ENCODE results near the gene NFYC.

Gene NFYC

GRCh38 chr1:40740039-40740996 lies 48.8 kb downstream of the NFYC start:
- no peak for FAIRE-seq

GRCh38 chr1:40740997-40741736 lies 49.7 kb downstream of the NFYC start:
- no peak for FAIRE-seq

DNA sequence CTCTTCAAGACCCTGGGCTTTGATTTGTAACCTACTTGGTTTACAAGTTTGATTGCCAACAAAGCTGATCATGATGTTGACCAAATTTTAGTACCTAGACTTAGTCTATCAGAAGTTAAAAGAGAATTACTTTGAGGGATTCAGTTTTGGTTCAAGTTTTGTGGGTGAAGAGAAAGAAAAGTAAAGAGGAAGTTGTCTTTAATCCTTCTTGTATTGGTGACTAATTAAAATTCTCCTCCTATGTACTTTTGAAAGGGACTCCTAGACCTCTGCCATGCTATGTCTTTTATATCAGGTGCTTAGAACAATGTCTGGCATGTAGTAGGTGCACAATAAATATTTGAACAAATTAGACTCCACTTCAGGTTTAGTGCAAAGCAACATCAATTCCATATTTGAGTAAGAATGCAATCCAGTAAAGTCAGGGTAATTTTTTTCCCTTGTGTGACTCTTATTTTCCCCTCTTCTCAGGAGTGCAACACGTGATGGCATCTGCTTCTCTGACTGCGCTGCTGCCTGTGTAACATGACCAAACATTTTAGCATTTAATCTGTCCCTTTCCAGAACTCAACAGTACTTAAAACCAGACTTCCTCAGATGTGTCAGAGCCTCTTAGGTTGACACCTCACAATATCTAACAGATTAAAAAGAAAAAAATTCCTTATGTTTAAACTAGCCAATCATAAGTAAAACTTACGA lies 51.0 kb downstream of the NFYC start:
- FAIRE-seq: no peak

DNA sequence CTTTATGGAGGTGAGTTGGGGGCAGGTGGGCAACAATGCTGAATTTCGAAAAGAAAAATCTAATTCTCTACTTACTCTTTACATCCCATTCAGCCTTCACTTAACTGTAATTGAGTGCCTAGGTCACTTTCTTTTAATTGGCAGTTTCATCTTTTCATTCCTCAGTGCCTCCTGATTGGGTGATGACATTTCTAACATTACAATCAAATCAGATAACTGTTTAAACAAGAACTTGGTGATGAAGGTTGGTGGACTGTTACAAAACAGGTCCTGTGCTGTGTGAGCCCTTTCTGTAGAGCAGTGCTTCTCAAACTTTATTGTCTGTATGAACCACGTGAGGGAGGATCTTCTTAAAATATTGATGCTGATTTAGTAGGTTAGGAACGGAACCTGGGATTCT lies 51.9 kb downstream of the NFYC start:
- FAIRE-seq: no peak

- no peak for FAIRE-seq
Observed at GRCh38 chr1:40743860-40744259, 52.4 kb downstream of the NFYC start.

DNA sequence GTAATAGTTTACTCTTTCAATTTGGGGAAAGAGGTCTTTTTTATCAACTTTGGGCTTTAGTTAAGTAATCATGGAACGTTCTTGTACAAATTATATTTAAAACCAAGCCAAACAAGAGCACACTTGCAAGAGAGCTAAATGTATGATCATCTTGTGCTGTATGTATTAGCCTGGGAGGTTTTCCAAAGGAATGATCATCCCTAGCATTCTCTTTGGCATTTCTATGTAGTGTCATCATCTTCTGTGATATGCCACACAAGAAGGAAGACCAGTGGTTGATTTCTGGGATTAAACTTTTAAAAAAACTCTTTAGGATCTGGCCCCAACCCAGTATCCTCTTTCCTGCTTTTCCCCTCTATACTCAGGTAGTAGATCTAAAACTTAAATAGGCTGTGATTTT lies 53.7 kb downstream of the NFYC start:
- no peak for FAIRE-seq

DNA sequence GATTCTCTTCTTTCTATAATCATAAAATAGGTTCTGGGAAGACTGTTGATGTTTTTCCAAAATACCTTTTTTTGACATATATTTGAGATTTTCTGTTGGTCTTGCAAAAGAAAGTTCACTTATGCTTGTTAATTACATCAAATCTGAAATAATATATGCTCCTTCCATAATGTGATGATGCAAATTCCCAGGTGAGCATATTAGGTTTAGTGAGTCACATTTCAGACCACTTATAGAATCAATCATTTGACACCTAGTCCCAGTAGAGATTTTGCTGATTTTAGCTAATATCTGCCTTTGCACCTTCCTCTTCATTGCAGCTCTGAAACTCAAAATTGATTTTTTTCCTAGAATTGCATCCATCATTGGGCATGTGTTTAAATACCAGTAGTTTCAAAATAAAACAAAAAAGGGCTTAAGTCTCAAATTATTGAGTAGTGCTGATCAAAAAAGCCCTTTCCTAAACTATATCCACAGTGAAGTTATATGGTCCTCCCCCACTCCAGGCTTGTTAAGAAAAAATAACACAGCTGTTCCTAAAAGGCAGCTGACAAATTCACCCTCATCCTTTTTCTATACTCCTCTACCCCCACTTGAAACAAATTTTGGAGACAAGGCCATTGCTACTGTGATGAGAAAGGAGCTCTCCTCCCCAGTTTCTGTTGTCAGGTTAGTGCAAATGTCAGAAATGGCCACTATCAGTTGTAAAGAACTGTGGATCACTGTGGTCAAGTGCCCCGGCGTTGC lies 55.0 kb downstream of the NFYC start:
- FAIRE-seq: no peak

DNA sequence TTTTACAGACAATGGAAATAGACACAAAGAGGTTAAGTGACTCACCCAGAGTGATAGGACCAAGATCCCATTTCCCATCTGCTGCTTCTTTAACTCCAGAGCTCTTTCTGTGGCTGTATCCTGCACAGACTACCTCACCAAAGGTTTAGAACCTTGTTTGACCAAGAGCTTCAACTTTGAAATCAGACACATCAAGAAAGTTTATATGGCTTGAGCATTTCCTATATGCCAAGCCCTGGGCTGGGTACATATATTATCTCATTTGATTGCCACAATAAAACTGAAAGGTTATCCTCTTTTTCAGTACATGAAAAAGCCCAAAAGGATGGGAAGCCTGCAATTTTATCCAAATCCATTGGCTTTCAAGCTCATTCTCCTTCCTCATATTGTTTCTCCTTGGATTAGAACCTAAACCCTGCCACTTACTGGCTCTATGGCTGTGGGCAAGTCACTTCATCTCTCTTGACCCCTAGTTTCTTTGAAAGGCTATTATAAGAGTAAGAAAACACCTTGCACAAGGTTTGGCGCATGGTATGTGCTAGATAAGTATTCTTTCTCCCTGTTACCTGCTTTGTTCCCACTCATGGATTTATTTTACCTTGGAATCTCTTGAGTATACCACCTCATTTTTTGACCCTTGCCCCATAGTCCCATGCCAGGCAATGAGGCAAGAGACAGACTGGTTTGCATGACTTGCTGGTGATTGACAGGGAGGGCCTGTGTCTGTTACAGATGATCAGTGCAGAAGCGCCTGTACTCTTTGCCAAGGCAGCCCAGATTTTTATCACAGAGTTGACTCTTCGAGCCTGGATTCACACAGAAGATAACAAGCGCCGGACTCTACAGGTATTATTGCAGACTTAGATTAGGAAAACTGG lies 57.6 kb downstream of the NFYC start:
- FAIRE-seq: no peak

GRCh38 chr1:40749817-40750216 lies 58.3 kb downstream of the NFYC start:
- no peak for FAIRE-seq

GRCh38 chr1:40750451-40750908 lies 59.0 kb downstream of the NFYC start:
- FAIRE-seq: no peak

DNA sequence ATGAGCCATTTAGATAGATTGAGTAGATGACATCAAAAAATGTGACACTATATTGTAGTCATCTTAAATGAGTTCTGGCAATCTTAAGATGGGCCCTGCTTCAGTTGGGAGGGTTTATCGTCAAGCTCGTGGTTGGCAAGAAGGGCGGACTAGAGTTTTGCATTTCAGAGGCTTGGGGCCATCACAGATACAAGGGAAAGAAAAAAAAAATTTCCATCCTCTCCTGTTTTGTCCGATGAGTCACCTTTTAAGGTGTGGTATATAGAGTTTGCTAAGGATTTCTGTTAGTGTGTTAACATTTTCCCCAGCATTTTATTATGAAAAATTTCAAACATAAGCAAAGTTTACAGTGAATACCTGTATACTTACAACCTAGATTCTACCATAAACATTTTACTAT lies 60.3 kb downstream of the NFYC start:
- FAIRE-seq: no peak

- FAIRE-seq: no peak
Observed at GRCh38 chr1:40753142-40753882, 61.8 kb downstream of the NFYC start.

DNA sequence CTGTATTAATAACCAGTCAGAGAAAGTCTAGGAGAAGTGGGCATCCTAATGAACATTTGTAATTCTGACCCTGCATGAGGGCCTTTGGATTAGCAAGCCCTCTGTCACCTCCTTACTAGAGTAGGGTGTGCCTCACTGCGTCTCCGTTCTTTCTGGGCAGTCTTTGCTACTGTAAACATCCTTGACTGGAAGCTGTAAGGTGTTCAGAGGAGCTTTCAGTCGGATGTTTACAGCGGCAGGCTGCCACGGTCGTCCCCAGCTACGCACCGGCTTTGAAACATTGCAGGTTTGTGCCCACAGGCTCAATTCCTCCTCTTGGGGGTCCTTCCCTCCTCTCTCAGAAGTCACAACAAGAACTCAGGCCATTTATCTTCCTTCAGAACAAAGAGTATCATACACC lies 62.7 kb downstream of the NFYC start:
- FAIRE-seq: no peak

DNA sequence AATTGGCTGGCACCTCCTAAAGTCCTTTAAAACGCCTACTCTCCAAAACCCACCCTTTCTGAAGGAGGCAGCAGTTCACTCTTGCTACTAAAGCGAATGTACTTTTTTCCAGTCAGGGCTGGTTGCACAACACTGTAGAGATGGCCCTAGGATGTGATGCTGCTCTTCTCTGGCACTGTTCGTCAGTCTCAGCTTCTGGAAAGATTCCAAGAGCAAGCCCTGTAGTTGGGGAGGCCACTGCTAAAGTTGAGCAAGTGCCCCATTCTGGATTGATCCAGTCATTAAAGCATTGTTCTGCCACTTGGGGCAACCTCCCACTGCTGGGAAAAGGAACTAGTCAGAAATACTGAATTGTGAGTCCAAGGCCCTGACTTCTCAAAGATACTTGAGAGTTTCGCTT lies 63.6 kb downstream of the NFYC start:
- no peak for FAIRE-seq

GRCh38 chr1:40756523-40756922 lies 65.0 kb downstream of the NFYC start:
- FAIRE-seq: no peak

GRCh38 chr1:40757084-40757483 lies 65.6 kb downstream of the NFYC start:
- no peak for FAIRE-seq

DNA sequence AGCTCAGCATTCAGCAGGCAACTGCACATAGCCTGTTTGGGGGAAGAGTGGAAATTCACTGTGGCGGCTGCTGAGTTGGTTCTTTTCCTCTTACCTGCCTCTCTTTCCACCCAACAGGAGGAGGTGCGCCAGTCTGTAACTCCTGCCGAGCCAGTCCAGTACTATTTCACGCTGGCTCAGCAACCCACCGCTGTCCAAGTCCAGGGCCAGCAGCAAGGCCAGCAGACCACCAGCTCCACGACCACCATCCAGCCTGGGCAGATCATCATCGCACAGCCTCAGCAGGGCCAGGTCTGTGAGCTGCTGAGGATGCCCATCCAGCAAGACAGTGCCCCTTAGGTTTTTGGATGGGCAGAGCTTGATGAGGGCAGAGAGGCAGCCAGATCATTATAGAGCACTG lies 66.5 kb downstream of the NFYC start:
- no peak for FAIRE-seq

DNA sequence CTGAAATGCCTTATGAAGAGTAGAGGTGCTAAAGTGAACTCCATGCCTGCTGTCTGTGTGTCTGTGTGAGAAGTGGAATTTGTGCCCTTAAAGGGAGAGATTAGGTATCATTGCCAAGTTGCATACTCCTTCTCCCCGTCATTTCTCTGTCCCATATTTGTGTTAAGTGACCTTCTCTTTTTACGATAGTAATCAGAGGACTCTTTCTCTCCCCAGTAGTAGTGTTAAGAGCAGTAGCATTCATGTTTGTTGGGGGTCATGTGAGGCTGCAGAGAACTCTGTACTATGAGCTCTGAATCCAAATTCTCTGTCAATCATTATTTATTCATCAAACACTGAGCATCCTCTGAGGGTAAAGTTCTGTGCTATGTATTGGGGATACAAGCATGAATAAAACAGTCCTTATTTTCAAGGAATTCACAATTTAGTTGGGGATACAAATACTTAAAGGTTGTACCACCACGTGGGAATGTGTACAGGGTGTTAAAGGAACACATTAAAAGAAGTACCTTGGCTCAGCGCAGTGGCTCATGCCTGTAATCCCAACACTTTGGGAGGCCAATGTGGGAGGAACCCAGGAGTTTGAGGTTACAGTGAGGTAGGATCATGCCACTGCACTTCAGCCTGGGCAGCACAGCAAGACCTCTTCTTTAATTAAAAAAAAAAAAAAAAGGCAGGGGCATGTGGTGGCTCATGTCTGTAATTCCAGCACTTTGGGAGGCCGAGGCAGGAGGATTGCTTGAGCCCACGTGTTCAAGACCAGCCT lies 67.3 kb downstream of the NFYC start:
- no peak for FAIRE-seq

DNA sequence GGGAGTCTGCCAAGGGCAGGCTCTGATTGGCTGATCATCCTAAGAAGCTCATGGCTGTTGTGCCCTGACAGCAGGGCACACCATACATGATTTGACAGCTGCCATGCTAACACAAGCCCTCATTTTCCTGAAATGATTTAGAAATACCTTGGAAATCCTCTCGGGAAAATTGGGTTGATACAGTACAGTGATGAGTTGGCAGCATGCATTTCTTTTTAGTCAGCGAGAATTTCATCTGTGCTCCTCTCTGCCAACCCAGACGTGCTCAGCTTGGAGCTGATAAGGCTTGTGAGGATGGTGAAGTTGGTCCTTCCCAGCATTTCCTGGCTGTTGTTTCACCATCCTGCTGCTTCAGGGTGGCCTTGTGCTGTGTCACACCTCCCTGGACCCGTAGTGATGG lies 69.5 kb downstream of the NFYC start:
- FAIRE-seq: no peak
